GM19452 (cell line): ENCODE measurements around the gene MEG3.

Experiments used
- ATAC-seq: cut with Tn5 transposase; IDR thresholded peaks from one replicate; pipeline ENCODE4 v1.9.1; 2021; ENCODE audit not compliant: unreplicated experiment

Gene MEG3

GRCh38 chr14:100844421-100844820 is 18.5 kb downstream of the MEG3 start:
- no peak for ATAC-seq

- ATAC-seq = no peak
These were observed 18.9 kb downstream of the MEG3 start for GRCh38 chr14:100844846-100845245.

- no peak for ATAC-seq
These were observed 19.4 kb downstream of the MEG3 start for GRCh38 chr14:100845341-100845740.

- ATAC-seq = no peak
These were observed 20.5 kb downstream of the MEG3 start for GRCh38 chr14:100846309-100846859.

GRCh38 chr14:100849115-100849781 is 23.3 kb downstream of the MEG3 start:
- no peak for ATAC-seq

- ATAC-seq = peak; percentile 70
These were observed 25.1 kb downstream of the MEG3 start for GRCh38 chr14:100850841-100851585.

- no peak for ATAC-seq
These were observed 25.6 kb downstream of the MEG3 start for GRCh38 chr14:100851586-100851916.

GRCh38 chr14:100851946-100852620 is 26.2 kb downstream of the MEG3 start:
- ATAC-seq = no peak

- ATAC-seq = no peak
These were observed 28.5 kb downstream of the MEG3 start for GRCh38 chr14:100854435-100854834.

- no peak for ATAC-seq
These were observed 29.5 kb downstream of the MEG3 start for GRCh38 chr14:100855256-100855930.

GRCh38 chr14:100856056-100856950 is 30.4 kb downstream of the MEG3 start:
- no peak for ATAC-seq

- no peak for ATAC-seq
These were observed 31.5 kb downstream of the MEG3 start for GRCh38 chr14:100857233-100857922.

GRCh38 chr14:100857923-100858837 is 32.3 kb downstream of the MEG3 start:
- no peak for ATAC-seq

- no peak for ATAC-seq
These were observed 32.9 kb downstream of the MEG3 start for GRCh38 chr14:100858838-100859220.

- ATAC-seq = no peak
These were observed 33.9 kb downstream of the MEG3 start for GRCh38 chr14:100859781-100860180.

- ATAC-seq = no peak
These were observed 34.8 kb downstream of the MEG3 start for GRCh38 chr14:100860556-100861187.

GRCh38 chr14:100861188-100861936 is 35.4 kb downstream of the MEG3 start:
- no peak for ATAC-seq

GRCh38 chr14:100861937-100862247 is 36.0 kb downstream of the MEG3 start:
- no peak for ATAC-seq
